Stimulated activated CD4-positive, alpha-beta T cell treated with anti-CD3 and anti-CD28 coated beads, Interleukin-1b, Interleukin-23, amount 100 ng/mL, for 1 hour (primary cell): Measurements from ENCODE around the gene PVALB.

Experiments used
- DNase-seq, 2 donors: peaks; one replicate each; pipeline ENCODE4 v3.0.0-alpha.2; 2020; ENCODE audit warnings: low read depth in 2 of 2

The PVALB gene

DNA sequence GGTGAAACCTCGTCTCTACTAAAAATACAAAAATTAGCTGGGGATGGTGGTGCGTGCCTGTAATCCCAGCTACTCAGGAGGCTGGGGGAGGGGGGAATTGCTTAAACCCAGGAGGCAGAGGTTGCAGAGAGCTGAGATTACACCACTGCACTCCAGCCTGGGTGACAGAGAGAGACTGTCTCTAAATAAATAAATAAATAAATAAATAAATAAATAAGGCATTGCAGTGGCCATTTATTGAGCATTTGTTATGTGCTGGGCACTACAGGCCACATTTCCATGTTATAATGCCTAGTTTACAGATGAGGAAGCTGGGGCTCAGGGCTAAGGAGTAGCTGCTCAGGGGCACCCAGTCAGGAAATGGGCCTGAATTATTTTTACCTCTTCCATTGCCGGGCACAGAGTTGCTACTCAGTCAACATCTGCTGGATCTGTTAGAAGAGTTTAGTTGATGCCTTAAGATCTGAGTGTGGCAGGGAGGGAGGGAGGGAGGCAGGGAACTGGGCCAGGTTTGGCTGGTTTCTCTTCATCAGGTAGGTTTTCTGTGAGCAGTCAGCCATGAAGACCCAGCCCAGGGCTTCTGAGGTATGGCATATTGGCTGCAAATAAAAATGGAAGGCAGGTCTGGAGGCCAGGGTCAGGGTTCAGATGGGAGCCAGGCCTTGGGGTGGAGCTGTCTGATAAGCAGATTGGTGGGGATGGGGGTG lies 5.6 kb downstream of the PVALB start:
- DNase-seq: no peak

DNA sequence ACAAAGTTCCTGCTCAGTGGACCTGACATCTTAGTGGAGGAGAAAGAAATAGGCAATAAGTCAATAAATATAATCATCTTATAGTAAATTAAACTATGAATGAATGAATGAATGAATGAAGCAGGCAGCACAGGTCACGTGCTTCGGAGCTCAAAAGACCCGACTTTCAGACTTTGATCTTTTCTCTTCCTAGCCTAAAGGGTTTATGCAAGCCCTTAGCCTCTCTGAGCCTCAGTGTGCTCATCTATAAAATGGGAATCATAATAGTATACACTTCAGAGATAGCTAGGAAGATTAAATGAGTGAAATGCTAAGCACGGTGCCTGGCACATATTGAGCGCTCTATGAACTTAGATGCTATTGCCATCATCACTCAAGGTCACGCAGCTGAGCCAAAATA lies 7.5 kb downstream of the PVALB start:
- DNase-seq: no peak

DNA sequence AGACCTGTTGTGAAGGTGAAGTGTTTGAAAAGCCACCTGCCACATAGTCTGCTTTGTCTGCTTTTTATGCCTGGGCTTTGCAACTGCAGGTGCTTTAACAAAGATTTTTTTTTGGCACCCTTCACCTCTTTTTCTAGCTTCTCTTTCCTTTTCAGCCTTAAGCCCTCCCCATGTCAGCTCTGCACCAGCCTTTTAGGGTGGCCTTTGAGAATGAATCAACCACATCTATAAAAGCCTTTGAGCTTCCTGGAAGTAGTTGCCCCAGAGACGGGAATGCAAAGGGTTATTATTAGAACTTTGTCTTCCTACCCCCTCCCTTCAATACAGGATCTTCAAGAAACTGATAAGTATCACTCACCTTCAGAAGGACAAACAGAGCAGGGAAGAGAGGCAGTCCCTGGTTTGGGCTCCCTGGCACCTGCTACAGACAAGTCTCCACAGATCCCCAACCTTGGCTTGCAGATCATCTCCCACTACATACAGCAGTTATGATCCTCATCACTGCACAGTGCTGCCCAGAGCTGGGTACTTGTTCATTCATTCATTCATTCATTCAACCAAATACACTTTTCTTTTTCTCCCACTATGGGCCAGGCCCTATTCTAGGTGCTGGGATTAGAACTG lies 8.0 kb downstream of the PVALB start:
- DNase-seq: no peak

DNA sequence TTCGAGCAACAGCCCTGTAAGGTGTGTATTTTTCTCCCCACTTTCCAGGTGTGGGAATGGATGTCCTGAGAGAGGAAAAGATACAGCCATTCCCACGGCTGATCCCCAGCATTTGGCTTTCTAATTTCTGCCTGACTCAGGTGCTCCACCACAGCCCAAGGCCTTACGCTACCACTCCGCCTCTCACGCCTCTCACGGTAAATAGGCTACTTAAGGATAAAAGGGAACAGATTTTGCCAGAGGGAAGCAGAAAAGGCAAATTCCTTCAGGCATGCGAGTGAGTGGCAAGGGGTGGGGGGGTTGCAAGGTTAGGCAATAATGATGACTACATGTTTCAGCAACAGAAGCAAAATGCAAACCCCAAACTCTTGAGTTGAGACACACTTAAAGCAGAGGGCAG lies 9.2 kb downstream of the PVALB start:
- DNase-seq: no peak

DNA sequence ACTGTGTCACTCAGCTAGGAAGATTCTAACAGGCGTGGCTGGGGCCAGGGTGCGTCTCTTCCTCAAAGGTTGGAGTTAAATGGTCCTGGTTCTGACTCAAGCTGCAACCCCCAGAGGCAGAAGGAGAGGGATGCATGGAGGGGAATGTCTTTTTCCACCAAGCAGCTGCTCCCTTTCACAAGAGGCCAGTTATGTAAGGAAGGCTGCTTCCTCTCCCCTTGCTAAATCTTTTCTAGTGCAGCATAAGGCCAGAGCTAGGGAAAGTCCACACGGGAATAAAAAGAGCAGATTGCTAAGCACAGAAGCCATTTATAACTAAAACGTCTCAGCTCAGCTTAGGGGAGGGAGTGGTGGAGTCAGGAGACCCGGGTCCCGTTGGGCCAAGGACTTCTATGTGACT lies 10.0 kb downstream of the PVALB start:
- DNase-seq: no peak

DNA sequence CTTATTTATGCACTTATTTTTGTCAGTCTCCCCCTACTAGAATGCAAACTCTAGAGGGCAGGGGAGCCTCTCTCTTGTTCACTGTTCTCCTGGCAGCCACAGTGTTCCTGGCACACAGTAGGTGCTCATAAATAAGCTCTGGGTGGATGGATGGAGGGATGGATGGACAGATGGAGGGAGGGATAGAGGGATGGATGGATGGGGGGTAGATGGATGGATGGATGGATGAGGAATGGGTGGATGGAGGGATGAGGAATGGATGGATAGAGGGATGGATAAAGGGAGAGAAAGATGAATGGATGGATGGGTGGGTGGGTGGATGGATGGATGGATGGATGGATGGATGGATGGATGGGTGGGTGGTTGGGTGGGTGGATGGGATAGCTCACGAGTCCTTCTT lies 13.5 kb downstream of the PVALB start:
- no peak for DNase-seq

DNA sequence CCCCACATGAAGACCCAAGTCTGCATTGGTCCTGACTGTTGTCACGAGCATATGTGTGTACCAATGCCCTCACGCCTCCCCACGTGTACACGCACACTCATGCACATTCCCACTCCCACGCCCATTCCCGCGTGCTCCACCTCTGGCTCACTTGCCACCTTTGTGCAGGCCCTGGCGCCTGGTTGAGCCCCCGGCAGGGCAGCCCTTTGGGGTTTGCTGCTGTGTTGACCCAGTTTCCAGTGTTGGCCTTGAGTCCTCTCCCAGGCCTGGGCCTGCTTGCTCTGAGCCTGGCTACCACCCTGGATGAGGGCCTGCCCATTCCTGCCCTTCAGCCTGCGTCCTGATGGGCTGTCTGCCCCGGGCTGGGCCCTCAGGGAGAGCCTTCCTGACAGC lies 18.2 kb downstream of the PVALB start:
- DNase-seq: no peak

DNA sequence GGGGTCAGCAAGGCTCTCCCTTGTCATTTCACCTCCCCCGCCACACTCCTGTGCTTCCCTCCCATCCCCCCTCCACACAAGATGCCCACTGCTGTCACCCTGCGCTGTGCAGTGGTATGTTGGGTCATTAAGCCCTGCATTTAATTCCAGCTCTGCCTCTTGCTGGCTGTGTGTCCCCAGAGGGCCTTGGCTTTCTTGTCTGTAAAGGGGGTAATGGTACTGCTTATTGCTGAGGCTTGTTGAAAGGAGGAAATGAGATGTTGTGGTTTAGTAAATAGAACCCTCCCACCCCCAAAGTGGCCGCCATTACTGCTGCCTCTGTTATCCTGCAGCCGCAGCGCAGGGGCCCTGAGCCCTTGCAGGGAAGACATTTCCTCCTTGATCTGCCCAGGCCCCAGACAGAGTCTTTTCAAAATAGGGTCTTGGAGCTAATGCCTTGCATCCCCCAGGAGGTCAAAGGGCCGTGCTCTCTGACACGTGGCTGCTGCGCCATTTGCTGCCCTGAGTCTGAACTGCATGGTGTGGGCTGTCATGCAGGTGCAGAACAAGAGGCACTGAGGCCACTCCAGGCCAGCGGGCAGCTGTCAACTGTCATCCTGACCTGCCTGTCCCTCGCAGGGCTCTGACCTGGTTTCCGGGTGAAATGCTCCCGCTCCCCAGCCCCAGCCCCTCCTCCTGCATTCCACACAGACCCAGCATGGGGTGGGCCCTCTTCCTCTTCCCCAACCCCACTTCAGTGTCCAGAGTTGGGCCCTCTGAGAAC lies 18.7 kb downstream of the PVALB start:
- no peak for DNase-seq

DNA sequence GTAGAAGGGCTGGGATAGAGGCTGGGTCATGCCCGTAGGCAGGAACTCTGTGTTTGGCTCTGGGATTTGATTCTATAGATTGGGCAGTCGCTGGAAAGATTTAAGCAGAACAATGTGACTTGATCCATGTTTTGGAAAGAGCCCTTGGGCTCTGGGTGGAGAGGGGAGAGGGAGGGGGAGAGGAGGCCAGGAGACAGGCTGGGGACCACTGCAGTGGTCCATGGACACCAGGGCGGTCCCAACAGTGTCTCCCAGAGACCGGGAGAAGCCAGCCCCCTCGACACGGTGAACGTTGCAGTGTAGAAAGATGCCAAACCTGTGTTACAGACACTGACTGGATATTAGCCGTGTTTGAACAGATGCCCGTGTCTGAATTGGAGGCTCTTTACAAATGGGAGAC lies 19.5 kb downstream of the PVALB start:
- DNase-seq: no peak

DNA sequence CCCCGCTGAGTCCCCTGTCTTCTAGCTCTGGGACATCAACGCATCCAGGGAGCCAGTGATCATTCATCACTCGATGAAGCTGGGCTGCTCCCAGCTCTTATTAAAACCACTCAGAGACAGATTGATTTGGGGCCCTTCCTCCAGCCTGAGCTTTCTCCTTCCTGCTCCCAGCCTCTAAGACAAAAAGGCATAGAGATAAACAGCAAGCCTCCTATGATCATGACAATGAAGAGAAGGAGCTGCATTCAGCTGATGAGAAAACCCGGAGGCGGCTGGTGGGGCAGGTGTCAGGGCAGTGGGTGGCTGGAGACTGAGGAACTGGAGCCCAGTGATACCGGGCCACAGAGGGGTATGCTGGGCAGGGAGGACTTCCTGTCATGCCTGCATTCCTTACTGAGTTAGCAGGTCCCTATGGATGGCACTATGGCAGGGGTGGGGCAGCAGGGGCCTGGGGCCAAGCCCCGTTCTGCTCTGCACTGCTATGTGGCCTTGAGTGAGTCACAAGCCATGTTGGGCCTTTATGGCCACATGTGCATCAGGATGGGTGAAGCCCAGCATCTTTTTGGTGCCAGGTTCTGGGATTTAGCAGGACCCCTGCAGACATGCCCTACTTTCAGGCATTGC lies 20.2 kb downstream of the PVALB start:
- no peak for DNase-seq

DNA sequence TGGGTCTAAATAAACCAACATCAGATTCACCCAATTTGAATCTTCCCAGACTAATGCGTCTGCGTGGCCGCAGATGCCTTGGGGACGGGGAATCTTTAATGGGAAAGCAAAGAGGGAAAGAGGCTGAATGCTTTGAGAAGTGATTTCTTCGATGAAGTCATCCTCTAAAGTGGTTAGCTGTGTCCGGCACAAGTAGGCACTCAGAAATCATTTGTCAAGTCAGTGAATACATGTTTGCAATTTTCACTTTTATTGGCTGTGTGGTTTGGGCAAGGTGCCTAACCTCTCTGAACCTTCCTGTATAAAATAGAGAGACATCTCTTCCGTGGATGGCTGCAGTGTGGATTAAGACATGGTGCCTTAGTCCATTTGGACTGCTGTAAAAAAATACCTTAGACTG lies 21.2 kb downstream of the PVALB start:
- no peak for DNase-seq

DNA sequence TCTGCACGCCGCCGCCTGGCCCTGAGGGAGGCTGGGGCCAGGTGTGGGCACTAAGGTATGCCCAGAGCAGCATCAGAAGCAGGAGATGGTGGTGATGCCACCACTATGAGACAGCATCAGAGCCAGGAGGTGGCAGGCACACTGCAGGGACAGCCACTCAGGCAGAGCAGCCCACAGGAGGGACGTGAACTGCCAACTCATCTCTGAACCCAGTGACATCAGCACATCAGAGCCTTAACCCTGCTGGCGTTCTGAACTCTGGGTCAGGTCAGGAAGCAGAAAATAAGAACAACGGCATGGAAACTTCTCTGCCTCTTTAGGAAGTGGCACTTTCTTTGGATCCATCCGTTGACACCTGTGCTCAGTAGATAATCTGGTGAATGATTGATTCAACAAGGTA lies 26.2 kb downstream of the PVALB start:
- DNase-seq: no peak

DNA sequence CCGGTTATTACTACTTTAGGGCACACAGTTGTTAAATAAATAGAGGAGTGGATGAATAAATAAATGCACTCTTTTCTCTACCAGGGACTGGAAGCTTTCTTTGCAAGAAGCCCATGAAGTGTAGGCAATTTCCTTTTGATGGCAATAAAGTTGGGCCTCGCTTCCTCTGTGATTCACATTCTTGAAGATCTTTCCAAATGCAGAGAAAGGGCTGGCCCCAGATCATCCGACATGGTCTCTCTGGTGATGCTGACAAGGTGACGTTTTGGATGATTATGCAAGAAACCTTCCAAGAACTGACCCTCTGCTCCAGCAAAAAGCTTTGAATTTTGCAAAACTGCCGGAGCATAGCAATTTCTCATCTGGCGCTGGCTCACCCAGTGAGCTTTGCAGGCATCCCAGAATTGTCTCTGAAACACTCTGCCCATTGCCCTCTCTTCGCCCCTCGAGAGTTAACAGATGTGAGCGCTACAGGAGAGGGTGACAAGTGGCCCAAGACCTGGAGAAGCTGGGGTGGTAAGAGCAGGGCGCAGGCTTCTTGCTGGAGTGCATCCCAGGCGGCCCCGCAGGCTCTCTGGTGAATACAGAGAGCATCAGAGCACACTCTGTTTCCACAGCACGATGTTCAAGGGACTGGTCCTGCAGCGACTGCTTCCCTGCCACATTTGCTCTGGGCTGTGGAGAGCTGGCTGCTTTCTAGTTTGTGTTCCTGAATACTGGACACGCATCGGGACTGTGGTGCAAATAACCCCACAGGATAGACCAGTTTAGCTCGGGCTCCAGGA lies 29.4 kb downstream of the PVALB start:
- DNase-seq: no peak

DNA sequence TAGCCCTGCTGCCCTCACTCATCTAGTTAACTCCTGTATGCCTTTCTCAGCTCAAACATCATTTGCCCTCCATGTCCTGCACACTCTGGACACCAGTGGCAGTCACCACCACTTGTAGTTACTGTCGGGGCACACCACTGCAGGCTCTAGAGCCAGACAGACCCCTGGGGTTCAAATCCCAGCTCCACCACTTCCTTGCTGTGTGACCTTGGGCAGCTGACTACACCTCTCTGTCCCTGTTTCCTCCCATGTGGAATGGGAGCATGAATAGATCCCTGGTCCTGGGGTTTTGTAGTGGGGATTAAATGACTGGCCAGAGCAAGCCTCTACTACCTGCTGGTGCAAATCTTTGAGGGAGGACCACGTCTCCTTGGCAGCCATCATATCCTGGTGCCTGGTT lies 33.1 kb downstream of the PVALB start:
- DNase-seq: no peak

DNA sequence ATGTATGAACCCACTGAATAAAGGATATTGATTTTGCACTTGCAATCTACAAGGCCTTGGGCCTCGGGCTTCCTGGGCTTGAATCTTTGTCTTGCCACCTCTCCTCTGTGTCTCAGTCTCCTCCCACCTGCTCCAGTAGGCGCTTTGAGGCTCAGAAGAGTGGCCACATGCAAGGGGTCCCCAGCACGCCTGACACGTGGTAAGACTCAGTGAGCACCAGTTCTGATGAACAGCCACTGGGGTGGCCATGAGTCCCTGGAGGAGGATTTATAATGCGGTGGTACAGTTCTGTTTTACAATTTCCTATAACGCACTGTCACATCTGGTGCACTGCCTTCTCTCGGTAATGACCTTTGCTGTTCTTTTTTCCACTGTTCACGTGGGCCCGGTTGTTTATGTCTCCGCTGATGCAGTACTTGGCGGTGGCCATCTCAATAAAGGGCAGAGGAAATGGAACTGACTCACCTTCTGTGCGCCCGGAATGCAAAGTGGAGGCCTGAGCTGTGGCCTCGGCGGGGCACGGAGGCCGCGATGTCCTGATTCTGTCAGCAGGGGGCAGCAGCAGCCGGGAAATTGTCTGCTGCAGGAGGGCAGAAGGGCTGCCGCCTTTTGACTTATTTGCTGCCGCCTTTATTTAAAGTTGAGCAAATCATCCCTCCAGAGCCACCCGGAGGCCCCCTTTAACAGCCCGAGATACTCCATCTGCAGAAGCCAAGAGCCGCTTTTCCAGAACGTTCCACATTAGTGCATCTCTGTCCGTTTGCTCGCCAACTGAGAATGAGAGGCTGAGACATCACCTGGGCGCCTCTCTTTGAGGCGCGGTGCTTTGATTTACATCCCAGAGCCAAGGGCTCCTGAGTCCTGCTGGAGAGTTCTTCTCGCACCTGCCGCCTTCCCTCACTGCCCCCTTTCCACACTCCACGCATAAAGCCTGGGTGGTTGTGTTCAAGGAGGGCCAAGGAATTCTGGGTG lies 34.9 kb downstream of the PVALB start:
- peak; percentile 77 to 80 for DNase-seq

DNA sequence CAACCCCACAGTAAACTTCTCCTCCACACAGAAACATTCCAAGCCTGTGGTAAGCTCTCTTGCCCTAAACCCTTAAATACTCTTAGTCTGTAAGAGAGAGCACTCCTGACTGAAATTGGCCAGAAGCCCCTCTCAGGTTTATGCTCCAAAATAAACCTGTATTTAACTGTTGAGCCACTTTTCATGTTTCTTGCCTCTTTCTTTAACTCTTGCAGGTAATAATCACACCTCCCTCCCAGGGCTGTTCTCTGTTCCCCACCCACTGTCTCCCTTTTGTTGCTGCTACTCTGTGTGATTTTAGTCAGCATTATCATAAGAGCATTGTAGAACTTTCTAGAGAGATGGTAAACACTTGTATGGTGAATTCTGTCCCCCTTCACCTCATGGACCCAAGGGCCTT lies 38.8 kb downstream of the PVALB start:
- DNase-seq: no peak

DNA sequence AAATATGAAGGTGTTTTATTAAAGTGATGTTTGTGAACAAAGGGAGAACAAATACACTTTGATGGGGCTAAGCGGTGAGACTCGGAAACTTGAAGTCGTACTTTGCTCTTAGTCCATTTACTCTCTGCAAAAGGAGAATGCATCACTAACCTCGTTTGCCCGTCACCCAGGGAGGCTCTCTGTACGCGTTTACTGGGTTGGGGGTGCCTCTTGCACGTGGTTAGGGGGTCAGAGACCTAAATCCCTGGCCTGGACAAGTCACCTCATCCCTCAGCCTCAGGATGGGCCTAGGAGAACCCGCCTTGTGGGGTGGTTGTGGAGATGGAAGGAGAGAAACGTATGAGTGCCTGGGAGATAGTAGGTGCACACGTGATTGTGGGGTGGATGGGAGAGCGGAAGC lies 40.1 kb downstream of the PVALB start:
- no peak for DNase-seq

DNA sequence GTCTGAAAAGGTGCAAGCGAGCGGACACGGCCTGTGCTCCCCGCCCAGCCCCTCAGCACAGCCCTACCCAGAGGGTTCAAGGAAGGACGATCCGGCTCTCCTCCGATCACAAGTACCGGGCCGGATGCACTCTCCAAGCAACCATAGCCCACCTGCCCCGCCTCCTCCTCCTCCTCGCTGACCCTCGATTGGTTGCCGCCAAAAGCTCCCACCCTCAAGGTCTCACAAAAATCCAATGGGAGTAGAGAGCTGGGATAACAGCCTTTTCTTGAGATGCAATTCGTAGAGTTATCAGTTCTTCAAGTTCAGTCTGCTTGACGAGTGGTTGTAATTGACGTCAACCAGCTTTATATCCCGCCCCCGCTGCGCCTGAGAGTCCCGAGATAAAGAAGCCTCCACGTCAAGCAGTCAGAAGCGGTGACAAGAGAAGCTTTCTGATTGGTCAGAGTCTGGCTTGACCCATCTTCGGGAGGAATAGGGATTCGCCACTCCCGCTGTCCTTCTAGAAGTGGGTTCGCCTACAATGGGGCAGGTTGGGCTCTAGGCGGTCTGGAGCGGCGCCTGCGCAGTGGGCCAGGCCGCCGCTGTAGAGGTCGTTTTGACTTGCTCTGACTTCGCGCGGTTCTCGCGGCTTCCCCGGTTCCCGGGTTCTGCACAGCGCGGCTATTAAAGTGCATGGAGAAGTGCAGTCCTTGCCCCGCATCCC lies 40.7 kb downstream of the PVALB start, which contains the start of gene IFT27:
Gene IFT27 (minus strand): TSS at position 156 of the 706 bp plus-strand sequence. CDS start 412 bp downstream, outside the sequence.
- peak; percentile 82 to 95 for DNase-seq

DNA sequence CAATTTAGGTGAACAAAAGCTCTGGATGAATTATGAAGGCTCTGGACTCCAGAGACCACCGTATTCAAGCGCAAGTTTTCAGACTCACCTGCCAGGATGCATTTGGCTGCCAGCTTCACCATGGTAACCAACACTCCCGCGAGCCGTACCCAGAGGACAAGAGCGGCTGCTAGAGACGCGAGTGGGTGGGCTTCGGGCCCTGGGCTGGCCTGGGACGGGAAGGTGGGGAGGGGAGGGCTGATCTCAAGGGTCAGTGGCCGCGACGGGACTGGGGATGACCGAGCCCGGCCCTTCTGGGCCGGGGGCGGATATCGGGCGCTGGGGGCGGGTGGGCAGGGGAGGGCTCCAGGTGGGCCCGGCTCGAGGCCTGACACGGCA lies 41.3 kb downstream of the PVALB start:
- no peak for DNase-seq

DNA sequence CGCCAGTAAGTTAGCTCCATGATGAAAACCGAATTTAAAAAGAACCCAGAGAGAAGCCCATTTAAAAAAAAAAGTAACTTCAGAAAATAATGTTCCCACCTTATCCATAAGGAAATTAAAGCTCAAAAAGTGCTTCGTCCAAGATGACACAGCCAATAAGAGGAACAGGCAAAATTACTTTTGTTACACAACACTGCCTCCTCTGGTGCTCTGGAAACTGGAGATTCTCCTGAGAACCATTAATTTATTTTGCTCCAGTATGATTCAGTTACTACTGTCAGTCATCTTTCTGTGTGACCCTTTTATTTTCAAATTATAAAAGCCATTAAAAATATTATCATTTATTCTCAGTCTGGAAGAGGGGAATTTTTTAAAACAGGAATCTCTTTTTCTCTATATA lies 42.9 kb downstream of the PVALB start:
- DNase-seq: no peak
